GM19035 (cell line): ENCODE measurements around the gene CD82.
"Not testable (repeated sequence)": the region's sequence is repeated elsewhere in the genome, so short reads cannot be mapped to it uniquely, and the experiment has no call there.

ENCODE experiments used
- ATAC-seq: cut with Tn5 transposase; IDR thresholded peaks from one replicate; pipeline ENCODE4 v1.9.1; 2021; ENCODE audit not compliant: unreplicated experiment

CD82 gene

DNA sequence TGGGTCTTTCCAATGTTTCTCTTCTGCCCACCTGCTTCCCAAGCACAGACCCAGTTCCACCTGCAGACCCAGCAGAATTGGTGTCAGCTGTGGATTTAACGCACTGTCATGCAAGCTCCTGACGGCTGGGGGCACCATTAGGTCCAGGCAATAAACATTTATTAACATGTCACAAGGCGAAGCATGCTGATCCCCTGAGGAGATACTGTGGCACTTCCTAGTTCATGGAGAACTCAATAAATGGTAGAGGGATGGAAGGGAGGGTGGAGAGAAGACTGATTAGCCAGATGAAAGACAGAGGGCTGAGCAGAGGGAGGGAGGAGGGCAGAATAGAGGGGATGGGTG is 93.0 kb downstream of the CD82 start:
- ATAC-seq = no peak

DNA sequence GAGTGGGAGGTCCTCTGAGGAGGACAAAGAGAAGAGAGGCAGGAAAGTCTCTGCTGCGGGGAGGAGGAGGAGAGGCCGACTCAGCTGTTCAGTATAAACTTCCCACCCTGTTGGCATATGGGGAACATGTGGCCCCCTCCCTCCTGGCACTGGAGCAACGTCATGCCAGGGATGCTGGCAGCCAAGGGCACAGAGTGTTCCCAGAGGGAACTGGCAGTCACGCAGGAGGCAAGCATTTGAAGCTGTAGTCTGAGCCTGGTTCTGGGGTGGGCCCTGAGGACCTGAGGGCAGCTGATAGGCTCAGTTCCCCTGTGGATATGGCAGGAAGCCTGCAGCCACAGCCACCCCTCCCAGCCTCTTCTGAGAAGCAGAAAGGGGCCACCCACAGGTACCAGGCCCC is 94.2 kb downstream of the CD82 start:
- no peak for ATAC-seq

DNA sequence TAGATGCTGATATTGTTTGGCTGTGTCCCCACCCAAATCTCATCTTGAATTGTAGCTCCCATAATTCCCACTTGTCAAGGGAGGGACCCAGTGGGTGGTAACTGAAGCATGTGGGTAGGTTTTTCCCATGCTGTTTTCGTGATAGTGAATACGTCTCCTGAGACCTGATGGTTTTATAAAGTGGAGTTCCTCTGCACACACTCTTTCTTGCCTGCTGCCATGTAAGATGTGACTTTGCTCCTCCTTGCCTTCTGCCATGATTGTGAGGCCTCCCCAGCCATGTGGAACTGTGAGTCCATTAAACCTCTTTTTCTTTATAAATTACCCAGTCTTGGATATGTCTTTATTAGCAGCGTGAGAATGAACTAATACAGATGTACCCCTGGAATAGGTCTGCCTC is 95.1 kb downstream of the CD82 start:
- ATAC-seq = not testable (repeated sequence)

DNA sequence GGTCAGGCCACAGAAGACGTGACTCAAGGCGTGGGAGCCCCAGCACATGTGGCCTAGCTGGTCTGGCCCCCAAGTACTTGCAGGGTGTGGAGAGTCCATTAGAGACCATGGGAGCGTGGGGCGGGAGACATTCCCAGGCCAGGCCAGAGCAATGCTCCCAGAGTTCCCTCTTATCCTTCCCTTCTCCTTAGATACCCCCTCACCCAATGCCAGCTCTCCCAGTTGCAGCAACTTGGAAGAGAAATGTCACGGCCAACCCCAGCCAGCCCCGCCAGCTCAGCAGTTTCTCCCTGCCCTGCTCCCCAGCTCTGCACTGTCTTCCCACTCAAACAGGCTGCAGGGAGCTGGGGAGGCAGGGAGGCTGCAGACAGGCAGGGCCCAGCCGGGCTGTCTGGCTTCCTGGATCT is 95.9 kb downstream of the CD82 start:
- no peak for ATAC-seq
